T-helper 17 cell (primary cell): ENCODE measurements around the gene XRN1. TPM values are rescaled to one million over a fixed set of nuclear protein-coding genes. Genes with fewer than 3 reads are reported as not detected.
"Not testable (repeated sequence)": the region's sequence is repeated elsewhere in the genome, so short reads cannot be mapped to it uniquely, and the experiment has no call there.

ENCODE experiments used
- ATAC-seq: fragments of 150-1000 bp; cut with Tn5 transposase; 2 replicates; pipeline ENCODE4 v1.10.0; 2021; ENCODE audit warnings: mild to moderate bottlenecking, moderate library complexity
- DNase-seq, 3 donors: peaks; one replicate each; pipeline versions ENCODE4 v3.0.0 to v3.0.0-alpha.2; 2020 to 2021
- H3K9me3 ChIP-seq: one replicate; pipeline ENCODE4 v1.7.0; 2013; ENCODE audit warnings: low read length, mild to moderate bottlenecking; ENCODE audit not compliant: control insufficient read depth, poor library complexity, severe bottlenecking
- H3K27ac Mint-ChIP-seq: one replicate; pipeline ENCODE4 v1.8.0; 2022; ENCODE audit warnings: mild to moderate bottlenecking, moderate library complexity, mixed read lengths
- H3K27me3 Mint-ChIP-seq: one replicate; pipeline ENCODE4 v1.8.0; 2022; ENCODE audit warnings: mixed read lengths
- H3K36me3 Mint-ChIP-seq: one replicate; pipeline ENCODE4 v1.8.0; 2022; ENCODE audit warnings: low read depth, mixed read lengths
- H3K4me1 Mint-ChIP-seq: one replicate; pipeline ENCODE4 v1.8.0; 2022; ENCODE audit warnings: mild to moderate bottlenecking, mixed read lengths
- H3K4me3 Mint-ChIP-seq: one replicate; pipeline ENCODE4 v1.8.0; 2022; ENCODE audit warnings: mild to moderate bottlenecking, moderate library complexity, mixed read lengths
- total RNA-seq, 4 donors: library from RNA in 2 of 4; stranded (reverse) in 2 of 4; gene quantifications; one replicate each; pipeline ENCODE4 v1.2.3 and lab custom pipeline; 2022 to 2026

The XRN1 gene
- total RNA-seq, 2 donors from 2014 or later, result 77.3 to 94.6 TPM

DNA sequence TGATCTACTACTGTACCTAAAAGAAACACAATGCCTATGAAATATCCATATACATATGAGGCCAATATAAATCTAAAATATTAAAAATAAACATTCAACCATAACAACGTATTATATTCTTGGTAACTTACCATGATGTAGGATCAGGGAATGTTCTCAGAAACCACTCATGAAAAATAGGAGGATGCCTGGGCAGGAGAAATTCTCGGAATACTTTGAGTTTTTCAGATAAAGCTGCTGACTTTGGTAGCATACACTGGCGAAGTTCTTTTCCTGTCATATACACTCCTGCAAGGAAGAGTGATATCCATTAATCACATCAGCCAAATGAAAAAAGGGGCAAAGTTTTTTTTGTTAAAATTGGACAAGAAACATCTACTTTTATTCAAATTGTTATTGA is 11.3 kb upstream of the XRN1 start:
- peaks cover 5% of the 10 kb centered on the region for H3K36me3 Mint-ChIP-seq

DNA sequence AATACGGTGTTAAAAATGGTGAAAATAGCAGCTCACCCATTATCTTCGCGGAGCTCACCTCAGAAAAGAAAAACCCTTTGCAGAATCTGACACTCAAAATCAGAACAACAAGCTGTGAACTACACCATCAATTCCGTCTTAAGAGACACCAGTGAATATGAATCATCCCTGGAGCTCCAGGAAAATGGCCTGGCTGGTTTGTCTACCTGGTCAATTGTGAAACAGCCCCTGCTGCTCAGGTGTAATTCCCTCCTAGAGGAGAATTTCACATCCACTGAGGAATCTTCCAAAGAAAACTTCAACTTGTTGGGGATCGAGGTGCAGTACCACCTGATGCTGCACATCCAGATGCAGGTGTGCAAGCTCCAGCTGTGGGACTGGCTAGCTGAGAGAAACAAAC is 3.0 kb upstream of the XRN1 start:
- no peak overlapping the region for H3K27ac Mint-ChIP-seq
- peaks cover 7% of the 10 kb centered on the region for H3K36me3 Mint-ChIP-seq

More for the DNA sequence above, 11.3 kb upstream of the XRN1 start:
- H3K9me3 ChIP-seq, result no peaks in the 10 kb centered on the region
- no peak for DNase-seq
- H3K27me3 Mint-ChIP-seq, result no peaks in the 10 kb centered on the region
- no peak for ATAC-seq
- H3K4me3 Mint-ChIP-seq, result no peak overlapping the region
- no peak overlapping the region for H3K27ac Mint-ChIP-seq
- peaks cover 2% of the 10 kb centered on the region for H3K4me1 Mint-ChIP-seq

DNA sequence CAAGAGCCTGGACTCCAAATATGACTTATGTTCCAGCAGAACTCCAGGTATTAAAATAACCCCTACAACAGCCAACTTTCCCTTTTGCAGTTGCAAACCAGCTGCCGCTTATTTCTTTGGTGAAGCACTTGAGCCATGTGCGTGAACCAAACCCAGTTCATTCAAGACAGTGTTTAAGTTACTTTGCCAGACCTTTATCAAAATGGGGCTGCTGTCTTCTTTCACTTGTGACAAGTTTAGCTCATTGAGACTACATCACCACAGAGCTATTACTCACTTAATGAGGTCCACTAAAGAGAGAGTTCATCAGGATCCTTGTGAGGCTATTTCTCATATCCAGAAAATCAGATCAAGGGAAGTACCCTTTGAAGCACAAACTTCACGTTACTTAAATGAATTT is 2.4 kb upstream of the XRN1 start:
- H3K27me3 Mint-ChIP-seq, result no peaks in the 10 kb centered on the region
- DNase-seq (no peak), ATAC-seq (no peak)
- H3K36me3 Mint-ChIP-seq, result peaks cover 7% of the 10 kb centered on the region
- no peak overlapping the region for H3K27ac Mint-ChIP-seq
- H3K4me1 Mint-ChIP-seq, result peaks cover 29% of the 10 kb centered on the region
- H3K9me3 ChIP-seq, result no peaks in the 10 kb centered on the region
- H3K4me3 Mint-ChIP-seq, result no peak overlapping the region

More for the DNA sequence above, 3.0 kb upstream of the XRN1 start:
- Mint-ChIP-seq H3K27me3 (no peaks in the 10 kb centered on the region), H3K4me3 (no peak overlapping the region), H3K4me1 (peaks cover 22% of the 10 kb centered on the region)
- no peaks in the 10 kb centered on the region for H3K9me3 ChIP-seq
- ATAC-seq (no peak), DNase-seq (no peak)

DNA sequence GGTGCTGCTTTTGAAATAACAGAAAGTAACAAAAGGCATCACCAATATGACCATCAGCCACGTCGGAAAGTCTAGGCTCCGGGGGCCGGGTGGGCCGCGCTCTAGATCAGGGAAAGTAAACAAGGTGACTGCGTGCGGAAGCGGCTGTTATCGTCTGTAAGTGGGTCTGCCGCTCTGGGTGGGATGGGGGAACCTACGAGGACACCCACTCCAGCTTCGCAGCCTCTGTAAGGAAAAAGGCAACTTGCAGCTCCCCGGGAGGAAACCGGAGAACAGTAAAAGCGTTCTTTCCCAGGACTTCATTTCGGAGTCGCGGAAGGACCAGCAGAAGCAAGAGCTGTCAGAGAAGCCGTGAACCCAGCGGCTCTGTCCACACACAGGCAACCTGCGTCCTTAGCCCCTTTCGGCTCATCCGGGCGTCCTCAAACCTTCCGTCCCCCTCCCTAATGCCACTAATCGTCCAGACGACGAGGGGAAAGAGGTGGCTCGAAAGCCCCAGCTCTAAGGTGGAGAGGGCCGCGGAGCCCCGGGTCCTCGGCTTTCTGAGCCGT is 461 bp downstream of the XRN1 start:
- Mint-ChIP-seq H3K27ac (peak overlapping the region; percentile 100), H3K27me3 (no peaks in the 10 kb centered on the region), H3K4me3 (peak overlapping the region; percentile 98), H3K36me3 (peaks cover 3% of the 10 kb centered on the region), H3K4me1 (peaks cover 37% of the 10 kb centered on the region)
- ATAC-seq (peak; percentile 36), DNase-seq (peak; percentile 18 to 26 (median 24))
- H3K9me3 ChIP-seq, result no peaks in the 10 kb centered on the region

DNA sequence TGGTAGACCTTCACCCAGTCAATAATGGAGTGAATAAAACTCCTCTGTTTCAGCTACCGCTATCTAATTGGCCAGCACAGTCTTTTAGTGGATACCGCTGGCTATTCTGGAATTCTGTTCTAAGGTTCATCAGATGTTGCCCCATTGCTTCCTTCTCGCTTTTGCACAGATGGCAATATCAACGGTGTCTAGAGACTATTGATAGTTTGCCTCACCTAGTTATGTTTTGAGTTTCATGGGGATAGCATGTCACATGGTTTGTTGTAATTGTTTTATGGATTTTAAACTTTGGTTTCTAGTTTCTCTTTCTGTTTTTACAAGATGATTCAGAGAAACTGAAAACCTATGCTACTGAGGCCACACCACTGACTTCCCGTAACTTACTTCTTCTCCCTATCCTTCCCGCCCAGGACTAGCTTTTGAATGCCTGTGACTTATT is 2.0 kb downstream of the XRN1 start:
- peak overlapping the region; percentile 98 for H3K4me3 Mint-ChIP-seq
- DNase-seq (no peak), ATAC-seq (no peak)
- no peaks in the 10 kb centered on the region for H3K27me3 Mint-ChIP-seq
- peaks cover 3% of the 10 kb centered on the region for H3K36me3 Mint-ChIP-seq
- peak overlapping the region; percentile 100 for H3K27ac Mint-ChIP-seq
- peaks cover 41% of the 10 kb centered on the region for H3K4me1 Mint-ChIP-seq
- no peaks in the 10 kb centered on the region for H3K9me3 ChIP-seq

DNA sequence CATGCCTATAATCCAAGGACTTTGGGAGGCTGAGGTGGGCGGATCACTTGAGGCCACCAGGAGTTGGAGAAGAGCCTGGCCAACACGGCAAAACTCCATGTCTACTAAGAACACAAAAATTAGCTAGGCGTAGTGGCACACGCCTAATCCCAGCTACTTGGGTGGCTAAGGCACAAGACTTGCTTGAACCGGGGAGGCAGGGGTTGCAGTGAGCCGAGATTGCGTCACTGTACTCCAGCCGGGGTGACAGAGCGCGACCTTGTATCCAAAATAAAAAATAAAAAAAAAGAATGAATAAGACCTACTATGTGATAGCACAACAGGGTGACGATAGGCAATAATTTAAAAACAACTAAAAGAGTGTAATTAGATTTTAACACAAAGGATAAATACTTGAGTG is 3.5 kb downstream of the XRN1 start:
- no peak for ATAC-seq
- Mint-ChIP-seq H3K27ac (peak overlapping the region; percentile 100), H3K4me3 (peak overlapping the region; percentile 21)

DNA sequence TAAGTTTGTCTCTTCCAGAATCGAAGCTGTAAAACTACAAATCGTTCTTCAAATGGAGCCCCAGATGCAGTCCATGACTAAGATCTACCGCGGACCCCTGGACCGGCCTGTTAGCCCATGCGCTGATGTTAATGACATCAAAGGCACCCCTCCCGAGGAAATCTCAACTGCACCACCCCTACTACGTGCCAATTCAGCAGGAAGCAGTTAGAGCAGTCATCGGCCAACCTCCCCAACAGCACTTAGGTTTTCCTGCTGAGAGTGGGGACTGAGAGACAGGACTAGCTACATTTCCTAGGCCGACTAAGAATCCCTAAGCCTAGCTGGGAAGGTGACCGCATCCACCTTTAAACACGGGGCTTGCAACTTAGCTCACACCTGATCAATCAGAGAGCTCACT is 4.8 kb downstream of the XRN1 start:
- H3K27me3 Mint-ChIP-seq, result not testable (repeated sequence)

More for the DNA sequence above, 3.5 kb downstream of the XRN1 start:
- Mint-ChIP-seq H3K36me3 (peaks cover 3% of the 10 kb centered on the region), H3K27me3 (no peaks in the 10 kb centered on the region), H3K4me1 (peaks cover 43% of the 10 kb centered on the region)
- no peaks in the 10 kb centered on the region for H3K9me3 ChIP-seq
- no peak for DNase-seq

DNA sequence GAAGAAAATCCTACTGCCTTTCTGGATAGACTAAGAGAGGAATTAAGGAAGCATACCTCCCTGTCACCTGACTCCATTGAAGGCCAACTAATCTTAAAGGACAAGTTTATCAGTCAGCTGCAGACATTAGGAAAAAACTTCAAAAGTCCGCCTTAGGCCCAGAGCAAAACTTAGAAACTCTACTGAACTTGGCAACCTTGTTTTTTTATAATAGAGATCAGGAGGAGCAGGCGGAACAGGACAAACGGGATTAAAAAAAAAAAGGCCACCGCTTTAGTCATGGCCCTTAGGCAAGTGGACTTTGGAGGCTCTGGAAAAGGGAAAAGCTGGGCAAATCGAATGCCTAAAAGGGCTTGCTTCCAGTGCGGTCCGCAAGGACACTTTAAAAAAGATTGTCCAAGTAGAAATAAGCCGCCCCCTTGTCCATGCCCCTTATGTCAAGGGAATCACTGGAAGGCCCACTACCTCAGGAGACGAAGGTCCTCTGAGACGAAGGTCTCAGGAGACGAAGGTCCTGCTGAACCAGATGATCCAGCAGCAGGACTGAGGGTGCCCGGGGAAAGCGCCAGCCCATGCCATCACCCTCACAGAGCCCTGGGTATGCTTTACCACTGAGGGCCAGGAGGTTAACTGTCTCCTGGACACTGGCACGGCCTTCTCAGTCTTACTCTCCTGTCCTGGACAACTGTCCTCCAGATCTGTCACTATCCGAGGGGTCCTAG is 8.2 kb downstream of the XRN1 start:
- not testable (repeated sequence) for H3K27me3 Mint-ChIP-seq, H3K36me3 Mint-ChIP-seq, H3K9me3 ChIP-seq, ATAC-seq, H3K4me3 Mint-ChIP-seq, DNase-seq, H3K27ac Mint-ChIP-seq
- peaks cover 35% of the 10 kb centered on the region for H3K4me1 Mint-ChIP-seq

More for the DNA sequence above, 4.8 kb downstream of the XRN1 start:
- not testable (repeated sequence) for H3K9me3 ChIP-seq, DNase-seq, H3K36me3 Mint-ChIP-seq, H3K4me3 Mint-ChIP-seq, ATAC-seq
- Mint-ChIP-seq H3K4me1 (peaks cover 50% of the 10 kb centered on the region), H3K27ac (peak overlapping the region; percentile 21)

DNA sequence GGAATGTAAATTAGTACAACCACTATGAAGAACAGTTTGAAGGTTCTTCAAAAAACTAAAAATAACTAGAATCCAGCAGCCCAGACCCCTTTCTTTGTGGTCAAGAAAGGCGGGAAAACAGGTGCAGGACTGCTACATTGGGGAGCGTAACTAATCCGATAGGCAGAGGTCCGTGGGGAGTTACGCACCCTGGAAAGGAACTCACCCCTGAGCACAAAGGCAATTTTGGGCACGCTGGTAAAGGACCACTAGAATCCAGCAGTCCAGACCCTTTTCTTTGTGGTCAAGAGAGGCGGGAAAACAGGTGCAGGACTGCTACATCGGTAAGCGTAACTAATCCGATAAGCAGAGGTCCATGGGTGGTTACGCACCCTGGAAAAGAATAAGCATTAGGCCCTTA is 9.7 kb downstream of the XRN1 start:
- H3K4me1 Mint-ChIP-seq, result peaks cover 30% of the 10 kb centered on the region
- not testable (repeated sequence) for ATAC-seq, H3K27me3 Mint-ChIP-seq, H3K9me3 ChIP-seq, H3K4me3 Mint-ChIP-seq, DNase-seq, H3K36me3 Mint-ChIP-seq
- H3K27ac Mint-ChIP-seq, result peak overlapping the region; percentile 56

DNA sequence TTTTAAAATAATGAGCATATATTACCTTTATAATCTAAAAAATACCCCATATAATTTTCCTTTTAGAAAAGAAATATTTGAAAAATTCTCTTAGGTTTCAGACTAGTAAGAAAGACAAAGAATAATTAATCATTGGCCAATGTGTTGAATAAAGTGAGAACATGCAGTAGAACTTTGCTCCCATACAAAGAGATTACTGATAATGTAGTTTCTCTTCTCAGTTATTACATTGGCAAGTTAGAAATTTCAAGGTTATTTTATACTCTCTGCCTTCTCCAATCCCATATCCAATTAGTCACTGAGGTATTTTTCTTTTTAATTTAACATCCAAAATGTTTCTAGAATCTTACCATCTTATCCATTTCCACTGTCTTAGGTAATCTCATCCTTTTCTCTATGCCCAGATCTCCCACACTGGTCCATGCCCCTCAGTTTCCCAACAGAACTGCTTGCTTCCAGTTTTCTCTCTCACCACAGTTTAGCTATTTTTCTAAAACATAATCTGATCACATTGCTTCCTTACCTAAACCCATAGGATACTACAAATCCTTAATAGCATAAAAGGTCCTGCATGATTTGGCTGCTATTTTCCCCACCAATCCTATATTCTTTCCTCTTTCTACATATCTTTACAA is 10.8 kb downstream of the XRN1 start:
- Mint-ChIP-seq H3K27ac (no peak overlapping the region), H3K36me3 (peaks cover 4% of the 10 kb centered on the region), H3K4me3 (peak overlapping the region; percentile 57), H3K27me3 (no peaks in the 10 kb centered on the region), H3K4me1 (peaks cover 27% of the 10 kb centered on the region)
- no peak for ATAC-seq
- H3K9me3 ChIP-seq, result no peaks in the 10 kb centered on the region
- DNase-seq, result no peak

DNA sequence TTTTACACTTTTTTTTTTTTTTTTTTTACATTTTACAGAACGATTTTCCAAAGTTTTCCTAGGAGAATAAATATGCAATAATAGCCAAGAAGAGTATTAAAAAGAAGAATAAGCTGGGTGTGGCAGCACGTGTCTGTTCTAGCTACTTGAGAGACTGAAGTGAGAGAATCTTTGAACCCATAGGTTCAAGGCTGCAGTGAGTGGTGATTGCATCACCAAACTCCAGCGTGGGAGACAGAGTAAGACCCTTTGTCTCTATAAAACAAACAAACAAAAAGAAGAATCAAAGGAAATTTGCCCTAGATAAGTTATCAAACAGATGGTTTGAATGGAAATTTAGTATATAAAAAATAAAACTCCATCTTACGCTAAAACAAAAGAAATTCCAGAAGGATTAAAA is 13.3 kb downstream of the XRN1 start:
- peaks cover 12% of the 10 kb centered on the region for H3K36me3 Mint-ChIP-seq
- H3K4me3 Mint-ChIP-seq, result no peak overlapping the region
- H3K27me3 Mint-ChIP-seq, result no peaks in the 10 kb centered on the region
- DNase-seq (no peak), ATAC-seq (no peak)
- H3K4me1 Mint-ChIP-seq, result peaks cover 30% of the 10 kb centered on the region
- H3K9me3 ChIP-seq, result no peaks in the 10 kb centered on the region
- peak overlapping the region; percentile 81 for H3K27ac Mint-ChIP-seq

DNA sequence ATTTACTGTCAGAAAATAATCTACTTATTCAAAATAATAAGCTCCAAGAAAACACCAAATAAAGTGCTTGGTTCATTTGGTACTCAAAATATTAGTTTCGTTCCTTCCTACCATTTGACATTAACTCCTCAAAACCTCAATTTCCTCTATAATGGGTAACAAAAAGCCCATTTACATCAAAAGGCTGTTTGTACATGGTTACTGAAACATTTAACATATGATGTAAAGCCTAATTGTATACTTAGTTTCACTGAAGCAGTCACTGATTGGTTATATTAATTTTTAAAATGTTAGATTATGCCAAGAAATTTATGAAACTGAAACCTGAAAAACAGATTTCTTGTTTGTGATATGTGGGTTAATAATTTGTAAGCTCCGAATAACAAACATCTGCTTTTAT is 14.7 kb downstream of the XRN1 start:
- Mint-ChIP-seq H3K4me1 (peaks cover 25% of the 10 kb centered on the region), H3K27ac (no peak overlapping the region), H3K27me3 (no peaks in the 10 kb centered on the region), H3K4me3 (no peak overlapping the region), H3K36me3 (peaks cover 19% of the 10 kb centered on the region)
- no peaks in the 10 kb centered on the region for H3K9me3 ChIP-seq
- no peak for ATAC-seq
- no peak for DNase-seq

DNA sequence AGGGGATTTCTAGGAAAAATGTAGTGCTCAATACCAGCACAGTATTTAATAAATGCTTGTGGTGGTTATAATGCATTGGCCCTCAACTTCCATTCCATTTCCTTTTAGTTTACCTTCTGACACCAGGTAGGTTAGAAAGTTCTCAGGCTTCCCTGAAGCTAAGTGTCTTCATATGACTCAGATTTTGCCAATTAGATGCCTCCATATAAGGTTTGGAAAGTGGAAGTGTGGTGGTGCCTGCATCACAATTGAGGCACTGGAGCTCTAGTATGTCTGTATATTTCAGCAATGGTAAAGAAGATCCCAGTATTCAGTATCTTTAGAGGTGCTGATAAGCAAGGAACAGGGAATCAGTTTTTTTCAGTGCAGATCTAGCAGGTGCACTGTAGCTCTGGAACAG is 18.3 kb downstream of the XRN1 start:
- H3K4me1 Mint-ChIP-seq, result peaks cover 15% of the 10 kb centered on the region
- no peak for DNase-seq
- H3K9me3 ChIP-seq, result no peaks in the 10 kb centered on the region
- ATAC-seq, result no peak
- no peak overlapping the region for H3K4me3 Mint-ChIP-seq
- peak overlapping the region; percentile 84 for H3K27ac Mint-ChIP-seq
- H3K36me3 Mint-ChIP-seq, result peaks cover 18% of the 10 kb centered on the region
- no peaks in the 10 kb centered on the region for H3K27me3 Mint-ChIP-seq
